Measurements from ENCODE around the gene CRNKL1.

DNA sequence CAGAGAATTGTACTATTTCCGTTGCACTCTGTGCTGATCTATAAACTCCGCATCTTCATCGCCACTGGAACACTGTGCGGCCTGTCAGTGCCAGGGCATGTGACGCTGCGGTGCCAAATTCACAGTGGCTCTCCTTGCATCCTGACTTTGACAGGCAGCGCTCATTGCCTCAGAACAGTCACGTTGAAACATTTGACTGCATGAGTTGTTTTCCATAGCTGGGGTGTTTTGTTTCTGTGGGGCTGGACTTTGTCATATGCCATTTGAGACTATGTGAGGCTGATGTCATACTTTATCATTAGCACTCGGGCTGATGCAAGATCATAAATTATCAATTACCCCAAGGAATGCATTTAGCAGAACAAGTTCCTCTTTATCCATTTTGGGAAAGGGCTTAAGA lies 32.8 kb upstream of the CRNKL1 start:
- TF ChIP-seq EZH2 (IDR thresholded peaks at IDR 0.05) (no peak), POLR2AphosphoS5 (IDR thresholded peaks at IDR 0.05; ENCODE audit: borderline replicate concordance, low read depth, low read length) (no peak), FOXP2 (optimal IDR thresholded peaks at IDR 0.05; ENCODE audit: control extremely low read depth, extremely low read length, insufficient read depth) (no peak)

Data from SK-N-MC (cell line).